HL-60 (cell line): ENCODE results near the gene ASB16.
"Not testable (repeated sequence)": the region's sequence is repeated elsewhere in the genome, so short reads cannot be mapped to it uniquely, and the experiment has no call there.

Experiments used
- GABPA ChIP-seq: IDR thresholded peaks from 2 replicates; pipeline ENCODE4 v1.6.1; 2012; ENCODE audit warnings: low read depth
- SPI1 ChIP-seq: IDR thresholded peaks from 2 replicates; pipeline ENCODE4 v1.6.1; 2012; ENCODE audit warnings: low read depth, mild to moderate bottlenecking, borderline replicate concordance
- TF ChIP-seq, protein P1 (sequence below): IDR thresholded peaks from one replicate; pipeline ENCODE4 v1.5.1; 2011; ENCODE audit warnings: low read length, control low read depth, inconsistent platforms; ENCODE audit not compliant: insufficient read depth

DNA sequence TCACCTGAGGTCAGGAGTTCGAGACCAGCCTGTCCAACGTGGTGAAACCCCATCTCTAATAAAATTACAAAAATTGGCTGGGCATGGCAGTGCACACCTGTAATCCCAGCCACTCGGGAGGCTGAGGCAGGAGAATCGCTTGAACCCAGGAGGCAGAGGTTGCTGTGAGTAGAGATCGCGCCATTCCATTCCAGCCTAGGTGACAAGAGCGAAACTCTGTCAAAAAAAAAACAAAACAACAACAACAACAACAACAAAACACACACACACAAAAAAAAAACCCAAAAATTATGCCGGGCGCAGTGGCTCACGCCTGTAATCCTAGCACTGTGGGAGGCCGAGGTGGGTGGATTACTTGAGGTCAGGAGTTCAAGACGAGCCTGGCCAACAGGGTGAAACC lies 39.1 kb upstream of the ASB16 start:
- TF ChIP-seq, protein P1, sequence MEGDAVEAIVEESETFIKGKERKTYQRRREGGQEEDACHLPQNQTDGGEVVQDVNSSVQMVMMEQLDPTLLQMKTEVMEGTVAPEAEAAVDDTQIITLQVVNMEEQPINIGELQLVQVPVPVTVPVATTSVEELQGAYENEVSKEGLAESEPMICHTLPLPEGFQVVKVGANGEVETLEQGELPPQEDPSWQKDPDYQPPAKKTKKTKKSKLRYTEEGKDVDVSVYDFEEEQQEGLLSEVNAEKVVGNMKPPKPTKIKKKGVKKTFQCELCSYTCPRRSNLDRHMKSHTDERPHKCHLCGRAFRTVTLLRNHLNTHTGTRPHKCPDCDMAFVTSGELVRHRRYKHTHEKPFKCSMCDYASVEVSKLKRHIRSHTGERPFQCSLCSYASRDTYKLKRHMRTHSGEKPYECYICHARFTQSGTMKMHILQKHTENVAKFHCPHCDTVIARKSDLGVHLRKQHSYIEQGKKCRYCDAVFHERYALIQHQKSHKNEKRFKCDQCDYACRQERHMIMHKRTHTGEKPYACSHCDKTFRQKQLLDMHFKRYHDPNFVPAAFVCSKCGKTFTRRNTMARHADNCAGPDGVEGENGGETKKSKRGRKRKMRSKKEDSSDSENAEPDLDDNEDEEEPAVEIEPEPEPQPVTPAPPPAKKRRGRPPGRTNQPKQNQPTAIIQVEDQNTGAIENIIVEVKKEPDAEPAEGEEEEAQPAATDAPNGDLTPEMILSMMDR, result not testable (repeated sequence)
- TF ChIP-seq SPI1, GABPA: not testable (repeated sequence)
